Measurements from ENCODE around the gene ZDHHC12. TPM values are rescaled to one million over a fixed set of nuclear protein-coding genes. Genes with fewer than 3 reads are reported as not detected.

Gene ZDHHC12
- total and polyA plus RNA-seq, 2 of the 13 experiments (the other 11 are each of a cell fraction or from before 2014, with no cell fraction given) = 25.4 to 28.0 TPM

- TF ChIP-seq YY1 (IDR thresholded peaks at IDR 0.05; ENCODE audit: insufficient read depth, insufficient replicate concordance, low read depth, low read length) = peak; percentile 86
- no peak for TF ChIP-seq ZNF354B (CRISPR knock-in tag; IDR thresholded peaks at IDR 0.05)
- peak; percentile 94 for TF ChIP-seq THAP11 (CRISPR knock-in tag; IDR thresholded peaks at IDR 0.05)
- no peak for TF ChIP-seq ZBTB21 (CRISPR knock-in tag; IDR thresholded peaks at IDR 0.05)
- TF ChIP-seq RAD21 (CRISPR knock-in tag; IDR thresholded peaks at IDR 0.05) = peak; percentile 84
- TF ChIP-seq BRF2 (CRISPR knock-in tag; IDR thresholded peaks at IDR 0.05) = no peak
- peak; percentile 36; the same call in 1 of the 2 replicates for TF ChIP-seq CTCF (CRISPR knock-in tag; IDR thresholded peaks at IDR 0.05)
- no peak for TF ChIP-seq MAFF (IDR thresholded peaks at IDR 0.05; ENCODE audit: low read depth, low read length)
- TF ChIP-seq FIP1L1 (IDR thresholded peaks at IDR 0.05; ENCODE audit: borderline replicate concordance, insufficient read depth, low read depth, low read length) = no peak
- peak; percentile 43; the same call in 1 of the 2 replicates for TF ChIP-seq TBX2 (CRISPR knock-in tag; IDR thresholded peaks at IDR 0.05; ENCODE audit: borderline replicate concordance)
- peak; percentile 69 for TF ChIP-seq REPIN1 (CRISPR knock-in tag; IDR thresholded peaks at IDR 0.05; ENCODE audit: borderline replicate concordance, low read depth)
- peak; percentile 47; the same call in 1 of the 2 replicates for TF ChIP-seq ZXDC (CRISPR knock-in tag; IDR thresholded peaks at IDR 0.05)
- TF ChIP-seq ZNF570 (CRISPR knock-in tag; IDR thresholded peaks at IDR 0.05; ENCODE audit: borderline replicate concordance) = no peak
- TF ChIP-seq PCBP1 (IDR thresholded peaks at IDR 0.05; ENCODE audit: borderline replicate concordance, low read depth, low read length) = no peak
- no peak for TF ChIP-seq ATF6 (CRISPR knock-in tag; conservative IDR thresholded peaks at IDR 0.05)
- peak; percentile 99 for TF ChIP-seq KDM2A (CRISPR knock-in tag; IDR thresholded peaks at IDR 0.05; ENCODE audit: borderline replicate concordance, low read depth)
- peak; percentile 95 for TF ChIP-seq KMT2B (CRISPR knock-in tag; IDR thresholded peaks at IDR 0.05)
- no peak for TF ChIP-seq LCORL (IDR thresholded peaks at IDR 0.05)
- peak; percentile 89 for TF ChIP-seq LCORL (CRISPR knock-in tag; IDR thresholded peaks at IDR 0.05)
- no peak for TF ChIP-seq HOXA9 (CRISPR knock-in tag; IDR thresholded peaks at IDR 0.05; ENCODE audit: borderline replicate concordance)
- no peak for TF ChIP-seq JARID2 (CRISPR knock-in tag; IDR thresholded peaks at IDR 0.05; ENCODE audit: insufficient replicate concordance)
Measured at GRCh38 chr9:128771745-128772519, 48.0 kb upstream of the ZDHHC12 start, which contains the start of gene ZER1 (continued).

Data from HepG2 (cell line).